ENCODE data around the gene KRT72. TPM values are rescaled to one million over a fixed set of nuclear protein-coding genes. Genes with fewer than 3 reads are reported as not detected.

KRT72 gene
- total and polyA plus RNA-seq, 2 of the 13 experiments (the other 11 are each of a cell fraction or from before 2014, with no cell fraction given): not detected

DNA sequence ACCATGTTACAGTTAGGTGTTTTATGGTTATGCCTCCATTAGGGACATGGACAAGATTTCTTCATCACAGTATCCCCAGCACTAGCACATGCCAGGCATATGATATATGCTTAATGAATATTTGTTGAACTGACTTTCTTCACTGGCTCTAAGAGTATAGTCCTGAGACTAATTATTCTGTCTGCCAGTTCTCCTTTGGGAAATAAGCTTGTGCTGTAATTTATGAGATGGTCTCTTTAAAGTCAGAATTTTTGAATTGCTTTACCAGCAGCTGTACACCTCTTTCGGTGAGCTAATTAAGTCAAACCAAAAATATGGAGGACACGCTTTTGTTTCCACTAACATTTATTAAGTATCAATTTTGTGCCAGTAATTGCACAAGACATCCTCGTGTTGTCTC, 4.8 kb upstream of the KRT72 start:
- 5% methylated on average over 3 of the region's 3 CpGs for WGBS (ENCODE audit: low lambda C conversion rate)
- Histone ChIP-seq H3K4me3 (replicated peaks in 1 of 3; ENCODE audit: insufficient read depth in 1 of 3, low read depth in 2 of 3, low read length in 3 of 3) (no peak overlapping the region), H3K9ac (ENCODE audit: insufficient read depth, low read depth, low read length) (no peak overlapping the region), H3K4me1 (ENCODE audit: insufficient read depth, low read length) (no peaks in the 10 kb centered on the region), H3K27me3 (ENCODE audit: control insufficient read depth in 1 of 2, insufficient read depth in 2 of 2, low read length in 2 of 2) (peaks cover 3 to 23% of the 10 kb centered on the region in 2 experiments; a peak in 3 of 5 replicates), H3K9me3 (ENCODE audit: low read length) (no peaks in the 10 kb centered on the region), H3K79me2 (ENCODE audit: insufficient read depth, low read length) (no peaks in the 10 kb centered on the region), H2AFZ (ENCODE audit: low read length) (no peak overlapping the region), H3K36me3 (replicated peaks in 1 of 2; ENCODE audit: control insufficient read depth in 1 of 2, insufficient read depth in 2 of 2, low read length in 2 of 2) (no peaks in the 10 kb centered on the region), H4K20me1 (ENCODE audit: insufficient read depth, low read length) (no peaks in the 10 kb centered on the region), H3K4me2 (ENCODE audit: low read depth, low read length) (no peak overlapping the region), H3K27ac (ENCODE audit: extremely low read length, insufficient read depth, low read length) (no peak overlapping the region)
- CTCF ChIA-PET (ENCODE audit: low intra/inter-chr PET ratio, low total read pairs): no interaction called here
- POLR2A ChIA-PET: no interaction called here
- in situ Hi-C loops (cut with HindIII; ENCODE audit: extremely low pct_ligation_motif_present, low pct_unique_long_range_greater_than_20kb): no loop called here
- intact Hi-C loops (cut with micrococcal nuclease; ENCODE audit: unreplicated experiment): no loop called here
- FAIRE-seq (no peak), ATAC-seq (no peak), DNase-seq (ENCODE audit: low spot score) (no peak)
- TF ChIP-seq ZNF20 (CRISPR knock-in tag; IDR thresholded peaks at IDR 0.05) (no peak), ZNF335 (CRISPR knock-in tag; IDR thresholded peaks at IDR 0.05) (no peak), ZFP41 (CRISPR knock-in tag; IDR thresholded peaks at IDR 0.05; ENCODE audit: borderline replicate concordance) (no peak), TOE1 (CRISPR knock-in tag; IDR thresholded peaks at IDR 0.05) (no peak), RAD51 (IDR thresholded peaks at IDR 0.05; ENCODE audit: borderline replicate concordance) (no peak), ZNF101 (CRISPR knock-in tag; IDR thresholded peaks at IDR 0.05; ENCODE audit: borderline replicate concordance, low read depth) (no peak), ZSCAN25 (CRISPR knock-in tag; IDR thresholded peaks at IDR 0.05) (no peak)
- TF ChIP-seq, protein P1, sequence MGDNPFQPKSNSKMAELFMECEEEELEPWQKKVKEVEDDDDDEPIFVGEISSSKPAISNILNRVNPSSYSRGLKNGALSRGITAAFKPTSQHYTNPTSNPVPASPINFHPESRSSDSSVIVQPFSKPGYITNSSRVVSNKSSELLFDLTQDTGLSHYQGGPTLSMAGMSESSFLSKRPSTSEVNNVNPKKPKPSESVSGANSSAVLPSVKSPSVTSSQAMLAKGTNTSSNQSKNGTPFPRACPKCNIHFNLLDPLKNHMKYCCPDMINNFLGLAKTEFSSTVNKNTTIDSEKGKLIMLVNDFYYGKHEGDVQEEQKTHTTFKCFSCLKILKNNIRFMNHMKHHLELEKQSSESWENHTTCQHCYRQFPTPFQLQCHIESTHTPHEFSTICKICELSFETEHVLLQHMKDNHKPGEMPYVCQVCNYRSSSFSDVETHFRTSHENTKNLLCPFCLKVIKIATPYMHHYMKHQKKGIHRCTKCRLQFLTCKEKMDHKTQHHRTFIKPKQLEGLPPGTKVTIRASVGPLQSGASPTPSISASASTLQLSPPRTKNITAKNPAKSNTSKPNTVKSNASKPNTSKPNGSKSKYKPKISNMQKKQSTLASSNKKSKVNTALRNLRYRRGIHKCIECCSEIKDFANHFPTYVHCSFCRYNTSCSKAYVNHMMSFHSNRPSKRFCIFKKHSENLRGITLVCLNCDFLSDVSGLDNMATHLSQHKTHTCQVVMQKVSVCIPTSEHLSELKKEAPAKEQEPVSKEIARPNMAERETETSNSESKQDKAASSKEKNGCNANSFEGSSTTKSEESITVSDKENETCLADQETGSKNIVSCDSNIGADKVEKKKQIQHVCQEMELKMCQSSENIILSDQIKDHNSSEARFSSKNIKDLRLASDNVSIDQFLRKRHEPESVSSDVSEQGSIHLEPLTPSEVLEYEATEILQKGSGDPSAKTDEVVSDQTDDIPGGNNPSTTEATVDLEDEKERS (CRISPR knock-in tag; IDR thresholded peaks at IDR 0.05): no peak
- TF ChIP-seq, protein P2, sequence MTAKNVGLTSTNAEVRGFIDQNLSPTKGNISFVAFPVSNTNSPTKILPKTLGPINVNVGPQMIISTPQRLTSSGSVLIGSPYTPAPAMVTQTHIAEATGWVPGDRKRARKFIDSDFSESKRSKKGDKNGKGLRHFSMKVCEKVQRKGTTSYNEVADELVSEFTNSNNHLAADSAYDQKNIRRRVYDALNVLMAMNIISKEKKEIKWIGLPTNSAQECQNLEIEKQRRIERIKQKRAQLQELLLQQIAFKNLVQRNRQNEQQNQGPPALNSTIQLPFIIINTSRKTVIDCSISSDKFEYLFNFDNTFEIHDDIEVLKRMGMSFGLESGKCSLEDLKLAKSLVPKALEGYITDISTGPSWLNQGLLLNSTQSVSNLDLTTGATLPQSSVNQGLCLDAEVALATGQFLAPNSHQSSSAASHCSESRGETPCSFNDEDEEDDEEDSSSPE (CRISPR knock-in tag; IDR thresholded peaks at IDR 0.05): no peak
- TF ChIP-seq, protein P3, sequence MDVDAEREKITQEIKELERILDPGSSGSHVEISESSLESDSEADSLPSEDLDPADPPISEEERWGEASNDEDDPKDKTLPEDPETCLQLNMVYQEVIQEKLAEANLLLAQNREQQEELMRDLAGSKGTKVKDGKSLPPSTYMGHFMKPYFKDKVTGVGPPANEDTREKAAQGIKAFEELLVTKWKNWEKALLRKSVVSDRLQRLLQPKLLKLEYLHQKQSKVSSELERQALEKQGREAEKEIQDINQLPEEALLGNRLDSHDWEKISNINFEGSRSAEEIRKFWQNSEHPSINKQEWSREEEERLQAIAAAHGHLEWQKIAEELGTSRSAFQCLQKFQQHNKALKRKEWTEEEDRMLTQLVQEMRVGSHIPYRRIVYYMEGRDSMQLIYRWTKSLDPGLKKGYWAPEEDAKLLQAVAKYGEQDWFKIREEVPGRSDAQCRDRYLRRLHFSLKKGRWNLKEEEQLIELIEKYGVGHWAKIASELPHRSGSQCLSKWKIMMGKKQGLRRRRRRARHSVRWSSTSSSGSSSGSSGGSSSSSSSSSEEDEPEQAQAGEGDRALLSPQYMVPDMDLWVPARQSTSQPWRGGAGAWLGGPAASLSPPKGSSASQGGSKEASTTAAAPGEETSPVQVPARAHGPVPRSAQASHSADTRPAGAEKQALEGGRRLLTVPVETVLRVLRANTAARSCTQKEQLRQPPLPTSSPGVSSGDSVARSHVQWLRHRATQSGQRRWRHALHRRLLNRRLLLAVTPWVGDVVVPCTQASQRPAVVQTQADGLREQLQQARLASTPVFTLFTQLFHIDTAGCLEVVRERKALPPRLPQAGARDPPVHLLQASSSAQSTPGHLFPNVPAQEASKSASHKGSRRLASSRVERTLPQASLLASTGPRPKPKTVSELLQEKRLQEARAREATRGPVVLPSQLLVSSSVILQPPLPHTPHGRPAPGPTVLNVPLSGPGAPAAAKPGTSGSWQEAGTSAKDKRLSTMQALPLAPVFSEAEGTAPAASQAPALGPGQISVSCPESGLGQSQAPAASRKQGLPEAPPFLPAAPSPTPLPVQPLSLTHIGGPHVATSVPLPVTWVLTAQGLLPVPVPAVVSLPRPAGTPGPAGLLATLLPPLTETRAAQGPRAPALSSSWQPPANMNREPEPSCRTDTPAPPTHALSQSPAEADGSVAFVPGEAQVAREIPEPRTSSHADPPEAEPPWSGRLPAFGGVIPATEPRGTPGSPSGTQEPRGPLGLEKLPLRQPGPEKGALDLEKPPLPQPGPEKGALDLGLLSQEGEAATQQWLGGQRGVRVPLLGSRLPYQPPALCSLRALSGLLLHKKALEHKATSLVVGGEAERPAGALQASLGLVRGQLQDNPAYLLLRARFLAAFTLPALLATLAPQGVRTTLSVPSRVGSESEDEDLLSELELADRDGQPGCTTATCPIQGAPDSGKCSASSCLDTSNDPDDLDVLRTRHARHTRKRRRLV (CRISPR knock-in tag; IDR thresholded peaks at IDR 0.05): no peak
- TF ChIP-seq, protein P4, sequence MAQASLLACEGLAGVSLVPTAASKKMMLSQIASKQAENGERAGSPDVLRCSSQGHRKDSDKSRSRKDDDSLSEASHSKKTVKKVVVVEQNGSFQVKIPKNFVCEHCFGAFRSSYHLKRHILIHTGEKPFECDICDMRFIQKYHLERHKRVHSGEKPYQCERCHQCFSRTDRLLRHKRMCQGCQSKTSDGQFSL (CRISPR knock-in tag; IDR thresholded peaks at IDR 0.05): no peak
- BruUV-seq (replicated peaks): no TSS peak
